SK-N-DZ (cell line): ENCODE measurements around the gene SRPK2.

ENCODE experiments used
- DNase-seq: peaks from one replicate; pipeline ENCODE4 v3.0.0-alpha.2; 2015; ENCODE audit warnings: low spot score
- small RNA-seq, 2 experiments: library from RNA; depleted of rRNA; stranded (forward); fragments of <200 nt; gene quantifications; one replicate each; pipeline ENCODE3, GENCODE V24; 2014

The SRPK2 gene

DNA sequence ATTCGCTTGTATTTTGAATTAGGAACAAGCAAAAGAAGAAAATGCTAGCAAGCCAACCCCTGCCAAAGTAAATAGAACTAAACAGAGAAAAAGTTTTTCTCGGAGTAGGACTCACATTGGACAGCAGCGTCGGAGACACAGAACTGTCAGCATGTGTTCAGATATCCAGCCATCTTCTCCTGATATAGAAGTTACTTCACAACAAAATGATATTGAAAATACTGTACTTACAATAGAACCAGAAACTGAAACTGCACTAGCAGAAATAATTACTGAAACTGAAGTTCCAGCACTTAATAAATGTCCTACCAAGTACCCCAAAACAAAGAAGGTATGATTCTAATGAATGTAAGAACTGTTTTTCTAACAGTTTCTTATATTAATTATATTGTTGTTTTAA lies 286.9 kb downstream of the SRPK2 start:
- no peak for DNase-seq

DNA sequence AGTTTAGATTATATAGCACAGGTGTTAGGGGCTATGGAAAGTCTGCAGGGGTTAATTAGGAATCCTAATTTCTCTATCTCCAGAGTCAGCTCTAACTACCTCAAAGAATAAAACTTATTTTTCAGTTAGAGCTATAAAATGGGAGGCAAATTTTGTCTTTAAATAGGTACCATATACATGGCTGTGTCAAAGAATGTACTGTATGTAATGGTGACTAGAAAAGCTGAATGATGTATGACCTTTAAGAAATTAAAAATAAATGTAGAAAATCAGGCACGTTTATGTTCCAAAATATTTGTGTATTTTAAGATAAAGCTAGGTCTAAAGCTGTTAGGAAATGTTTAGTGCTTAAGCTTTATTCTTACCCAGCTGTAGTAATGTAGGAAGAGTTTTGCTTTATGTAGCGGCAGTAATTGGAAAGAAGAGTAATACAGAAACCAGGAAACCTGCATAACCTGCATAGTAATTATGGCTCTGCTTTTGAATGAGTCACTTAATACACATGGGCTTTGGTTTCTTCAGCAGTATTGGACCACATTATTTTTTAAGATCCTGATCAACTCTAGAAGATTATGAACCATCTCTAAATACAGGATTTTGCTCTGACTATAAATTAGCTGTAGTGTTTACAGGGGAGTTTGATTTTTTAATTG lies 289.7 kb downstream of the SRPK2 start:
- no peak for DNase-seq

DNA sequence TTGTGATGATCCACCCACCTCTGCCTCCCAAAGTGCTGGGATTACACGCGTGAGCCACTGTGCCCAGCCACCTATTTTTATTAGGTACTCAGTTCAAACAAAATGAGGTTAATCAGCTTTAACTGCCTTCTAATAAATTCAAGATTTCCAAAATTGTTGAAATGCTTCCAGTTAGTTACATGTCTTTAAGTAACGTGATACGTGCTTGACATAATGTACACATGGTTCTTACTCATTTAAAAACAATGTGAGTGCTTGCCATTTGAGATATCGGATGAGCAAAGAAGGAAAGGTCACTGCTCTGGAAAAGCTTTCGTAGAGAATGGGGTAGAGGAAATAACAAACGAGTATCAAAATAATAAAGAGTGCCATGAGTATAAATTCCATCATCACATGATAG lies 291.1 kb downstream of the SRPK2 start:
- no peak for DNase-seq

DNA sequence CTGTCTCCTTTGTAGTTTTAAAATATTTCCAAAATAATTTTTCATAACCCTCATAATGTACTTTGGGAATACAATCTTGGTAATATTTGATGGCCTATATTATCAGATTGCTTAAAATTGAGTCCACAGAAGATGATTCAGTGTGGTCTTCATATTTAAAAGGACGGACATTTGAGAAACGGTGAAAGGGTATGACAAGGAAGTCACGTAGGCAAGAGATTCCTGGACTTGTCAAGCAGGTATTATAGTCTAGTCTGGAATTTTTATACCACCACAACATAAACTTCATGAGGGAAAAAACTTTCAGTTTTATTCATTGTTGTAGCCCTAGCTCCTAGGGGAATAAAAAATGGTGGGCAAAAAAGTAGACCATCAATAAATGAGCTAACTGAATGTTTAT lies 292.4 kb downstream of the SRPK2 start:
- no peak for DNase-seq

DNA sequence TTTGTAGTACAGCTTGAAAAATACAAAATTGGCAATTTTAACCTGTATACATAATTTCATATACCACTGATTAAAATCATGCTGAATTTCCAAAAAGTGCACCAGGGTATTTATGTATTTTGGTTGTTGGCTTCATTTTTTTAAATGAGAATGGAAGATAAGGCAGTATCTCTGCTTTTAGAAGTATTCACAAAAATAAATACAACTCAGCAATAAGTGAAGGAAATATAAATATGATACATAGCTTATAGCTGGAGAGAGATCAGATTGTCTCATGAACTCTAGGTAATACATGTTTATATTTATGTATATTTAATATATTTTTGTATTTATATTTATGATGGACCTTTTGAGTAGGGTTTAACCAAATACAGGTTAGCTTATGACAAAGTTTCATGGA lies 293.8 kb downstream of the SRPK2 start:
- no peak for DNase-seq

DNA sequence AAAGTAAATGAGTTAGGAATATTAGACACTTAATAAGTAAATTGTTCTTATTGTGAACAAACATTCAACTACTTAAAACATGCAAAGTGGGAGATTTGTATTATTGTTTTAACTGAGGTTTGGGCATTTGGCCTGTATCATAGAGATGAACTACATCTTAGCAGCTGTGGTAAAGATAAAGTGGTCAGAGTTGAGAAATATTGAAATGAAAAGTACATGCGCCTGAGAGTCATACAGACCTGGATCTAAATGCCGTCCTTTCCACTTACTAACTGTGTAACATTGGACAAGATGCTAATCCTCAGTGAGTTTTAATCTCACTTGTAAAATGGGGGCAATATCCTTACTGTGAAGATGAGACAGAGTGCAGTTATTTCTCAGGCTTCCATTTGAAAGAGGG lies 300.3 kb downstream of the SRPK2 start:
- DNase-seq, result no peak

DNA sequence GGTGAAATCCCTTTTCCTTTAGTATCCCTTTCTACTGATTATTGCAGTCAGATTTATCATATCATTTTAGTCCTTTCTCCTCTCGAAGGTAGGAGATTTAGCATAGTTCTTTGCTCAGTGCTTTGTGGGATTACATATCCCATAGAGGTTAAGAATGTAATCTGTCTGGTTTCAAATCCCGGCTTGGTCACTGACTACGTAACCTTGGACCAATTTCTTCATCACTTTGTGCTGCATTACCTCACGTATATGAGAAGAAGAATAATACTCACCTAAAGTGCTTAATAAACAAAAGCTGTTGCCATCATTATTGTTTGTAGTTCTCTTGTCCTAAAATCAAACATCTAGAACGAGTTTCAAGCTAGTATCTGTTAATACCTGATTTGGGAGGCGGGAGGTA lies 300.7 kb downstream of the SRPK2 start:
- no peak for DNase-seq

DNA sequence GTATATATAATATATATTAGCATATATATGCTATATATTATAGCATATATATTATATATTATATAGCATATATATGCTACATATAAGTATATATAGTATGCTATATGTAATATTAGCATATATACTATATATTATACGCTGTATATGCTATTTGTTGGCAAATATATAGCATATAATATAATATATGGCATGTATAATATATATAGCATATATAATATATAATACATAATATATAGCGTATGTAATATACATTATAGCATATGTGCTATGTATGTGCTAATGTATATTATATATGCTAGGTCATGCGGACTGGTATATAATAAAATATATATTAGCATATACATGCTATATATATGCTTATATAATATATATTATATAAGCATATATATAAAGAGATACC lies 301.9 kb downstream of the SRPK2 start:
- no peak for DNase-seq

DNA sequence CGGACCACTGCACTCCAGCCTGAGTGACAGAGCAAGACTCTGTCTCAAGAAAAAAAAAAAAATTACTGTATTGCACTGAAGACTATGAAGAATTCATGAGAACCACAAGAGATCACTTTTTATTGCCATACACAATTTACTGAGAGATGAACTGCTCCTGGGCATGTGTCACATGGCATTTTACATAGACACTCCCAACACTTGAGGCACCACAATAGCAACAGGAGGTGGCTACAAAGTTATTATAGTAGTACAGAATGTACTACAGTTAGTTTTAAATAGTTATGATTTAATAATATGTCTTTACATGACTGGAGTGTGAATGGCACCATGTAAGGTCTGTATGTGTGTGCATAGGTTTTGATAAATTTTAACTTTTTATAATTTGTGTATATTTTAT lies 304.1 kb downstream of the SRPK2 start:
- no peak for DNase-seq

DNA sequence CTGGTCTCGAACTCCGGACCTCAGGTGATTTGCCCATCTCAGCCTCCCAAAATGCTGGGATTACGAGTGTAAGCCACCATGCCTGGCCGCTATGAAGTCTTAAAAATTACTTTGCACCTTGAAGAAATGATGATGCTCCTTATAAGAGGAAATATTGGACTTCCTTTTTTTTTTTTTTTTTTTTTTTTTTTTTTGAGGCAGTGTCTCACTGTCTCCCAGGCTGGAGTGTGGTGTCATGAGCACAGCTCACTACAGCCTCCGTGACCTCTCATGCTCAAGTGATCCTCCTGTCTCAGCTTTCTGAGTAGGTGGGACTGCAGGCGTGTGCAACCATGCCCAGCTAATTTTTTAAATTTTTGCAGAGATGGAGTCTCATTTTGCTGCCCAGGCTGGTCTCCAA lies 309.4 kb downstream of the SRPK2 start:
- no peak for DNase-seq

DNA sequence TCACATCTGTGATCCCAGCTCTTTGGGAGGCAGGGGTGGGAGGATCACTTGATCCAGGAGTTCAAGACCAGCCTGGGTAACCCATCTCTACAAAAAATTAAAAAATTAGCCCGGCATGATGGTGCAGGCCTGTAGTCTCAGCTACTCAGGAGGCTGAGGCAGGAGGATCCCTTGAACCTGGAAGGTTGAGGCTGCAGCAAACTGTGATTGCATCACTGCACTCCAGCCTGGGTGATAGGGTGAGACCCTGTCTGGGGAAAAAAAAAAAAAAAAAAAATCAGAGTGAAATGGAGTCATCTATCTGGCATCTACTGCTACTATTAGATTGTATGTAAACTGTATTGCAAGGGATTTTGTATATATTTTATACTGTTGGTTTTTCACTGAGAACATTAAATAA lies 315.6 kb downstream of the SRPK2 start:
- DNase-seq, result no peak

DNA sequence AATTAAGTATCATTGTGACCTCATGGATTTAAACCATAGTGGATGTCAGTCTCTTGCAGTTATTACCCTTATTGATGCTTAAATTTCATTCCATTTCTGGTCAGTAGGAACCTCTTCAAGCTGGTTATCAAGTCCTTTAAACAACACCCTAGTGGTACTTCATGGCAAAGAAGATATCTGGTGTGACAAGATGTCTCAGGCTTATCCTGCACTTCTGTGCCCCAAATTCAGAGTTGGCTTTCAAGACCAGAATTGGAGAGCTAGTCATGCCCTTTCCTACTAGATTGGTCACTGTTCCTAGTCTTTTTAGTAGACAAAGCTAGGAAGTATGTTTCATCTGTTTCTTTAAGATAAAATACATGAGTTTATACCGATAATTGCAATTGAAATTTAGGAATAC lies 319.8 kb downstream of the SRPK2 start:
- DNase-seq, result no peak

DNA sequence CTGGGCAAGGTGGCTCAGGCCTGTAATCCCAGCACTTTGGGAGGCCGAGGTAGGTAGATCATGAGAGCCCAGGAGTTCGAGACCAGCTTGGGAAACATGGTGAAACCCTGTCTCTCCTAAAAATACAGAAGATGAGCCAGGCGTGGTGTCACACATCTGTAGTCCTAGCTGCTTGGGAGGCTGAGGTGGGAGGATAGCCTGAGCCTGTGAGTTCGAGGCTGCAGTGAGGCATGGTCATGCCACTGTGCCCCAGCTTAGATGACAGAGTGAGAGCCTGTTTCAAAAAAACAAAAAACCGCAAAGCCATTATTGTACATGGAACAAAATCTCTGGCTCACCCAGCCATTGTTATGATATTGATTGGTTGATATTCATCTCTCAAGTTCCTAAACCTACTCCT lies 321.0 kb downstream of the SRPK2 start:
- DNase-seq, result no peak

Small RNA genes lying within 50 kb of the gene (small RNA-seq; reads per million reads assigned to genes)
- gene AC005070.2, result 0 reads per million in 2 experiments
- 0 reads per million in 2 experiments for gene RNU6-1322P
